GM12874 (cell line): ENCODE measurements around the gene URM1.
A peak's percentile ranks its signal among the peaks of the same experiment; 100 is the strongest.

ENCODE experiments used
- TF ChIP-seq, protein P1 (sequence below): IDR thresholded peaks from 2 replicates; pipeline ENCODE4 v1.5.1; 2011; ENCODE audit warnings: low read depth, mild to moderate bottlenecking, control low read depth, low read length, moderate library complexity; ENCODE audit not compliant: insufficient read depth

Gene URM1

GRCh38 chr9:128358861-128359260, 12.3 kb upstream of the URM1 start:
- TF ChIP-seq, protein P1, sequence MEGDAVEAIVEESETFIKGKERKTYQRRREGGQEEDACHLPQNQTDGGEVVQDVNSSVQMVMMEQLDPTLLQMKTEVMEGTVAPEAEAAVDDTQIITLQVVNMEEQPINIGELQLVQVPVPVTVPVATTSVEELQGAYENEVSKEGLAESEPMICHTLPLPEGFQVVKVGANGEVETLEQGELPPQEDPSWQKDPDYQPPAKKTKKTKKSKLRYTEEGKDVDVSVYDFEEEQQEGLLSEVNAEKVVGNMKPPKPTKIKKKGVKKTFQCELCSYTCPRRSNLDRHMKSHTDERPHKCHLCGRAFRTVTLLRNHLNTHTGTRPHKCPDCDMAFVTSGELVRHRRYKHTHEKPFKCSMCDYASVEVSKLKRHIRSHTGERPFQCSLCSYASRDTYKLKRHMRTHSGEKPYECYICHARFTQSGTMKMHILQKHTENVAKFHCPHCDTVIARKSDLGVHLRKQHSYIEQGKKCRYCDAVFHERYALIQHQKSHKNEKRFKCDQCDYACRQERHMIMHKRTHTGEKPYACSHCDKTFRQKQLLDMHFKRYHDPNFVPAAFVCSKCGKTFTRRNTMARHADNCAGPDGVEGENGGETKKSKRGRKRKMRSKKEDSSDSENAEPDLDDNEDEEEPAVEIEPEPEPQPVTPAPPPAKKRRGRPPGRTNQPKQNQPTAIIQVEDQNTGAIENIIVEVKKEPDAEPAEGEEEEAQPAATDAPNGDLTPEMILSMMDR = no peak

GRCh38 chr9:128360826-128361225, 10.3 kb upstream of the URM1 start:
- TF ChIP-seq, protein P1 = no peak

GRCh38 chr9:128361296-128361985, 9.7 kb upstream of the URM1 start:
- TF ChIP-seq, protein P1 = no peak

DNA sequence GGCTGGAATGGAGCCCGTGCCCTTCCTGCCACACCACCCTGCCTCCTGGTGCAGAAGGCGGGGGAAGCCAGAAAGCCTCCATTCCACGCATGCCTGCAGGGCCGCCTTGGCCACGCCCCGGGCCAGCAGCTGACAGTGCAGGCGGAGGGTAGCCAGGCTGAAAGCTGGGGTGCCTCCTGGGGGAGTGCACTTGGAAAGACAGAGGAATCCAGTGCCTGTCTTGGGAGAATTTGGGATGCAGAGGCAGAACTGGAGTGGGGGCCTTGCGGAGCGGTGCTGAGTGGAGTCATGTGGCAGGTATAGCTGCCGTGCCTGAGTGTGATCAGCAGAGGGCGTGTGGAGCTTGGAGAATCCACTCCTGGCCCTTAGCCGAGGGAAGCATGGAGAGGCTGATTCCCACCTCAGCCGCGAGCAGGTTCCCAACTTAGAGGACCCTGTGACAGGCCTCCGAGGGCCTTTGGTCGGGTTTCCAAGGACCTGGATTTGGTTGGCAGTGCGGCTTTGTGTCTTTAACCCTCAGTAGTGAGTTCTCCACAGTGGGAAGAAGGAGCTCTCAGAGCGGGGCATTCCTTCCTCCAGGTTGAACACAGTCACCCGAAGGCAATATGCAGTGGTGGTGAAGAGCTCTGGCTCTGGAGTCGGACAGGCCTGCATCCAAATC, 9.1 kb upstream of the URM1 start:
- TF ChIP-seq, protein P1 = peak; percentile 94

- TF ChIP-seq, protein P1 = no peak
Measured at GRCh38 chr9:128362774-128363173, 8.4 kb upstream of the URM1 start.

DNA sequence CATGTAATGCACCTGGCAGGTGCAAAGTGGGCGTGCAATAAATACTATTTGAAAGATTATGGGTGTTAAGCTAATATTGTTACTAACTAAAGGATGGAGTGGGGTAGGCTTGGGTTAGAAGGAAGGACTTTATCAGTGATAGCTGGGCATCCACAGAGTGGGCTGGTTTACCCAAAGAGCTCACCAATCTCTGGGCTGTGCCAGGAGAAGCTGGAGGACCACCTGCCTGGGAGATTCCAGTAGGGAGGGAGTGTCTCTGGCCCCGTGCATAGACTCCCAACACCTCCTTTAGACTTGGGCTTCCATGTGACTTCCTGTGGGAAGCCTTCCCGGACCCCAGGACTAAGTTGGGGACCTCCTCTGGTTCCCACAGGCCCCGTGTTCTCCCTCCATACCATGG, 5.6 kb upstream of the URM1 start:
- TF ChIP-seq, protein P1 = no peak

GRCh38 chr9:128369024-128369706, 2.0 kb upstream of the URM1 start:
- TF ChIP-seq, protein P1 = no peak
